OCI-LY7 (cell line): ENCODE data around the gene DNPH1. TPM values are rescaled to one million over a fixed set of nuclear protein-coding genes. Genes with fewer than 3 reads are reported as not detected.
A peak's percentile ranks its signal among the peaks of the same experiment; 100 is the strongest.

ENCODE experiments used
- BruUV-seq: library from RNA; stranded (reverse); fragments of 400-500 nt; replicated peaks from 2 replicates; lab custom pipeline; 2021; lab: Mats Ljungman, UMichigan
- CTCF ChIA-PET: fragments of 300-600 bp; sonication (Branson Sonifier 250); formaldehyde crosslinking; loops from one replicate; lab custom pipeline; 2022; ENCODE audit warnings: antibody characterized with exemption; ENCODE audit not compliant: unreplicated experiment; lab: Charles Lee
- POLR2A ChIA-PET: fragments of 300-600 bp; sonication (Branson Sonifier 250); formaldehyde crosslinking; loops from one replicate; lab custom pipeline; 2022; ENCODE audit warnings: antibody characterized with exemption; lab: Charles Lee
- DNase-seq: peaks from one replicate; pipeline ENCODE4 v3.0.0-alpha.2; 2015; ENCODE audit warnings: low spot score
- H2AFZ ChIP-seq: fragments of 200-600 bp; sonication (generic), shearing (Covaris generic); 2 replicates; pipeline ENCODE4 v1.6.1; 2014; ENCODE audit warnings: mild to moderate bottlenecking, antibody characterized with exemption, low read length, moderate library complexity
- H3K27ac ChIP-seq: fragments of 200-600 bp; sonication (generic); 2 replicates; pipeline ENCODE4 v1.5.1; 2014; ENCODE audit warnings: mixed run types, low read depth, mild to moderate bottlenecking, moderate library complexity, low read length, inconsistent platforms; ENCODE audit not compliant: poor library complexity, severe bottlenecking
- H3K36me3 ChIP-seq: fragments of 200-600 bp; sonication (generic); 2 replicates; pipeline ENCODE4 v1.6.1; 2014; ENCODE audit warnings: mild to moderate bottlenecking, antibody characterized with exemption, low read length, moderate library complexity, mixed read lengths; ENCODE audit not compliant: insufficient read depth
- H3K4me1 ChIP-seq: fragments of 200-600 bp; sonication (generic); 2 replicates; pipeline ENCODE4 v1.5.1; 2014; ENCODE audit warnings: mild to moderate bottlenecking, low read length; ENCODE audit not compliant: insufficient read depth, poor library complexity, severe bottlenecking
- H3K4me2 ChIP-seq: fragments of 200-600 bp; sonication (generic); 2 replicates; pipeline ENCODE4 v1.6.1; 2014; ENCODE audit warnings: mild to moderate bottlenecking, low read length
- H3K4me3 ChIP-seq: fragments of 200-600 bp; sonication (generic); 2 replicates; pipeline ENCODE4 v1.5.1; 2014; ENCODE audit warnings: mild to moderate bottlenecking, low read depth, low read length; ENCODE audit not compliant: poor library complexity, severe bottlenecking
- H3K79me2 ChIP-seq: fragments of 200-600 bp; sonication (generic); 2 replicates; pipeline ENCODE4 v1.6.1; 2016; ENCODE audit warnings: low read depth, mild to moderate bottlenecking, low read length, moderate library complexity, mixed read lengths; ENCODE audit not compliant: insufficient read depth
- H3K9me2 ChIP-seq: fragments of 200-600 bp; sonication (generic); 2 replicates; pipeline ENCODE4 v1.6.1; 2016; ENCODE audit warnings: mild to moderate bottlenecking, low read length, mixed read lengths; ENCODE audit not compliant: insufficient read depth
- H3K9me3 ChIP-seq: fragments of 200-600 bp; sonication (generic); 2 replicates; pipeline ENCODE4 v1.6.1; 2014; ENCODE audit warnings: mild to moderate bottlenecking, mixed run types, low read length, mixed read lengths
- H4K20me1 ChIP-seq: fragments of 200-600 bp; sonication (generic); 2 replicates; pipeline ENCODE4 v1.6.1; 2014; ENCODE audit warnings: mild to moderate bottlenecking, antibody characterized with exemption, low read length, moderate library complexity, mixed read lengths; ENCODE audit not compliant: insufficient read depth
- EZH2phosphoT487 ChIP-seq: fragments of 200-600 bp; sonication (generic); IDR thresholded peaks from 2 replicates; pipeline ENCODE4 v1.6.1; 2018; ENCODE audit warnings: low read depth, borderline replicate concordance, mild to moderate bottlenecking, mixed run types, antibody characterized with exemption, low read length, moderate library complexity, mixed read lengths
- intact Hi-C: fragments of 100-400 bp; cut with micrococcal nuclease; formaldehyde crosslinking; loops from one replicate; pipeline ENCODE4 v1.10.0; 2022; ENCODE audit not compliant: unreplicated experiment
- total RNA-seq, 2 experiments: library from RNA; depleted of rRNA in 1 of 2; stranded (reverse); fragments of >200 nt in 1 of 2; shearing (Covaris generic) in 1 of 2; gene quantifications; 2 replicates each; pipeline ENCODE4 v1.2.3, GENCODE V29; 2014 to 2022
- TF ChIP-seq, protein P1 (sequence below): fragments of 200-600 bp; sonication (generic); conservative IDR thresholded peaks from 2 replicates; pipeline ENCODE4 v1.5.1; 2014; ENCODE audit warnings: mild to moderate bottlenecking, antibody characterized with exemption, low read length, moderate library complexity, mixed read lengths

DNPH1 gene
- total RNA-seq, 2 experiments from 2014 or later: 65.5 to 111 TPM

DNA sequence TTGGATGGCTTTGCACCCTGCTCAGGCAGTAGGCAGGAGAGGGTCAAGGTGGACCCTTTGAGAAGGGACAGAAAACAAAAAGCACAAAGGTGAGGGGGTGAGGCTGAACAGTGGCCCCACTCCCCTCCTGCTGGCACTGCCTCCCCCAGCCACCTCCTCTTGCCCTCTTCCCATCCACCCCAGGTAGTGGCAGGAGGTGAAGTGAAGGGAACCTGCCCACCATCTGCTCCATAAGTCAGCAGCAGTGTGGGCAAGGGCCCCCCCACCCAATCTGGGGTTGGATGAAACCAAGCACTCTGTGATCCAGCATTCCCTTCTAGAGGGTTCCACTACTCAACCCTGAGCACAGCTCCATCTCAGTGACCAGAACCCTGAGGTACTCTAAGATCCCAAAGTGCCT lies 42.7 kb upstream of the DNPH1 start:
- H2AFZ ChIP-seq: no peak overlapping the region
- H3K4me3 ChIP-seq: no peak overlapping the region
- DNase-seq: no peak
- no peaks in the 10 kb centered on the region for H3K36me3 ChIP-seq
- no peak for TF ChIP-seq EZH2phosphoT487
- TF ChIP-seq, protein P1, sequence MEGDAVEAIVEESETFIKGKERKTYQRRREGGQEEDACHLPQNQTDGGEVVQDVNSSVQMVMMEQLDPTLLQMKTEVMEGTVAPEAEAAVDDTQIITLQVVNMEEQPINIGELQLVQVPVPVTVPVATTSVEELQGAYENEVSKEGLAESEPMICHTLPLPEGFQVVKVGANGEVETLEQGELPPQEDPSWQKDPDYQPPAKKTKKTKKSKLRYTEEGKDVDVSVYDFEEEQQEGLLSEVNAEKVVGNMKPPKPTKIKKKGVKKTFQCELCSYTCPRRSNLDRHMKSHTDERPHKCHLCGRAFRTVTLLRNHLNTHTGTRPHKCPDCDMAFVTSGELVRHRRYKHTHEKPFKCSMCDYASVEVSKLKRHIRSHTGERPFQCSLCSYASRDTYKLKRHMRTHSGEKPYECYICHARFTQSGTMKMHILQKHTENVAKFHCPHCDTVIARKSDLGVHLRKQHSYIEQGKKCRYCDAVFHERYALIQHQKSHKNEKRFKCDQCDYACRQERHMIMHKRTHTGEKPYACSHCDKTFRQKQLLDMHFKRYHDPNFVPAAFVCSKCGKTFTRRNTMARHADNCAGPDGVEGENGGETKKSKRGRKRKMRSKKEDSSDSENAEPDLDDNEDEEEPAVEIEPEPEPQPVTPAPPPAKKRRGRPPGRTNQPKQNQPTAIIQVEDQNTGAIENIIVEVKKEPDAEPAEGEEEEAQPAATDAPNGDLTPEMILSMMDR: no peak
- ChIA-PET POLR2A (interaction anchor here (0.6 kb wide), 1 partner anchor 78 kb away, joined by 8 read pairs; no protein-coding TSS in a partner anchor), CTCF (no interaction called here)
- no TSS peak for BruUV-seq
- H3K9me2 ChIP-seq: no peaks in the 10 kb centered on the region
- no peak overlapping the region for H3K27ac ChIP-seq
- H4K20me1 ChIP-seq: no peaks in the 10 kb centered on the region
- H3K4me1 ChIP-seq: peaks cover 32% of the 10 kb centered on the region
- H3K9me3 ChIP-seq: no peaks in the 10 kb centered on the region
- intact Hi-C loops: loop anchor here (5.0 kb wide), 2 partner anchors 60 to 110 kb away; no protein-coding TSS in a partner anchor
- H3K4me2 ChIP-seq: no peak overlapping the region
- no peaks in the 10 kb centered on the region for H3K79me2 ChIP-seq

DNA sequence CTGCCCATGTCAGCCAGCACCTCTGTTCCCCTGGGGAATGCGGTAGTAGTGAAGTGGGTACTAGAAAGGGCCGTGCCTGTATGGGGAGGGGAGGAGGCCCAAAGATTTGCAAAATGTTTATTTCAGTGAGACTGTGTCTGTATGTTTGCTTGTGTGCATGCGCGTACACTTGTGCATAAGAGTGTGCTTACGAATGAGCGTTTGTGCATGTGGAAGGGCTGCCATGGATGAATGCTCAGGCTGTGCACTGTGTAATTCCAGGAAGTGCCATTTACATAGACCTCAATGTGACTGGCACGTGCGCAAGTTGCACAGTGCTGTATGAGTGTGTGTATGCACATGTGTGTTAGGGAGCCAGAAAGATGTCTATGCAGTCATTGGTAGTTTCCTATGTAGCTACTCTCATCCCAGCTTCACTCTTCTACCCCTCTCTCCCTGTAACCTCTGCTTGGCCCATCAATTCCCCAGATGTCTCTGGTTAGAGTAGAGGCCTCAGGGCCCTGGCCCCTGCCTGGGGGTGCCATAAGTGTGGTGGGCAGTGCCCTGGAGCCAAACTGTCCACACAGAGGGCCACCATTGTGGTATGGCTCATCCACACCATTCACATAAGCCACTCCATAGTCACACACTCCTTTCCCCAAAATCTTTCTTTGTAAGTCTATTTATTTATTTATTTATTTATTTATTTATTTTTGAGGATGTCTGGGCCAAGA lies 42.0 kb upstream of the DNPH1 start:
- CTCF ChIA-PET: no interaction called here
- peak; percentile 78 for DNase-seq

More for the DNA sequence above, 42.0 kb upstream of the DNPH1 start:
- no peaks in the 10 kb centered on the region for H4K20me1 ChIP-seq
- H3K9me3 ChIP-seq: no peaks in the 10 kb centered on the region
- H3K9me2 ChIP-seq: no peaks in the 10 kb centered on the region
- H3K4me1 ChIP-seq: peaks cover 32% of the 10 kb centered on the region
- POLR2A ChIA-PET: interaction anchor here (0.6 kb wide), 1 partner anchor 77 kb away, joined by 8 read pairs; no protein-coding TSS in a partner anchor
- no peak overlapping the region for H3K4me3 ChIP-seq
- no peaks in the 10 kb centered on the region for H3K79me2 ChIP-seq
- TF ChIP-seq, protein P1: no peak
- TF ChIP-seq EZH2phosphoT487: no peak
- peak overlapping the region; percentile 3; the same call in 1 of the 2 replicates for H2AFZ ChIP-seq
- H3K27ac ChIP-seq: no peak overlapping the region
- H3K36me3 ChIP-seq: no peaks in the 10 kb centered on the region
- no TSS peak for BruUV-seq
- peak overlapping the region; percentile 44 for H3K4me2 ChIP-seq
- intact Hi-C loops: loop anchor here (5.0 kb wide), 2 partner anchors 61 to 111 kb away; no protein-coding TSS in a partner anchor
